Prostate gland (tissue), 2 donors: ENCODE measurements around the gene FUT7. TPM values are rescaled to one million over a fixed set of nuclear protein-coding genes. Genes with fewer than 3 reads are reported as not detected.

Experiments used
- DNase-seq: peaks from one replicate; pipeline ENCODE4 v3.0.0-alpha.2; 2019; ENCODE audit warnings: low spot score
- H3K27ac ChIP-seq, 2 donors: fragments of 200-600 bp; sonication (generic); 2 replicates each; pipeline ENCODE4 v1.5.1; 2017 to 2019
- H3K27me3 ChIP-seq: fragments of 200-600 bp; sonication (generic); replicated peaks from 2 replicates; pipeline ENCODE4 v1.5.1; 2019; ENCODE audit not compliant: insufficient read depth
- H3K36me3 ChIP-seq, 2 donors: fragments of 200-600 bp; sonication (generic); 1 replicate in 1 of 2; 2 replicates in 1 of 2; pipeline versions ENCODE4 v1.5.1 to v1.8.1; 2017 to 2019
- H3K4me1 ChIP-seq: fragments of 200-600 bp; sonication (generic); replicated peaks from 2 replicates; pipeline ENCODE4 v1.5.1; 2019
- H3K4me3 ChIP-seq, 2 donors: fragments of 200-600 bp; sonication (generic); 2 replicates each; pipeline ENCODE4 v1.5.1; 2017 to 2019
- H3K9me3 ChIP-seq: fragments of 200-600 bp; sonication (generic); 2 replicates; pipeline ENCODE4 v1.5.1; 2017
- POLR2A ChIP-seq: fragments of 450-650 bp; IDR thresholded peaks from one replicate; pipeline ENCODE4 v1.6.1; 2016; ENCODE audit warnings: antibody characterized with exemption, mild to moderate bottlenecking
- POLR2AphosphoS5 ChIP-seq: sonication (generic); formaldehyde crosslinking; IDR thresholded peaks from one replicate; pipeline ENCODE4 v1.6.1; 2017; ENCODE audit warnings: antibody characterized with exemption
- WGBS: methylation state at CpG from one replicate; pipeline ENCODE4 v1.1.5; 2018; 5-methylcytosine and 5-hydroxymethylcytosine counted together
- intact Hi-C: fragments of 100-400 bp; cut with DNase I; formaldehyde crosslinking; loops from one replicate; pipeline ENCODE4 v1.14.2; 2022
- total RNA-seq, 2 donors: library from RNA; depleted of rRNA; stranded (reverse); fragments of >200 nt; gene quantifications; one replicate each; pipeline ENCODE4 v1.1.0, GENCODE V29; 2016
- TF ChIP-seq, protein P1 (sequence below), 4 experiments: fragments of 200-600 bp in 2 of 4; fragments of 450-650 bp in 2 of 4; sonication (generic) in 2 of 4; IDR thresholded peaks; 1 replicate in 3 of 4; 2 replicates in 1 of 4; pipeline ENCODE4 v1.5.1; 2016 to 2019; ENCODE audit warnings: antibody characterized with exemption in 4 of 4, mild to moderate bottlenecking in 2 of 4, moderate library complexity in 2 of 4

The FUT7 gene
- total RNA-seq, 2 donors from 2014 or later = 0.57 TPM; not detected in 1

- H3K9me3 ChIP-seq = no peaks in the 10 kb centered on the region
- peak overlapping the region; percentile 34 to 41 for H3K4me3 ChIP-seq
- TF ChIP-seq, protein P1, sequence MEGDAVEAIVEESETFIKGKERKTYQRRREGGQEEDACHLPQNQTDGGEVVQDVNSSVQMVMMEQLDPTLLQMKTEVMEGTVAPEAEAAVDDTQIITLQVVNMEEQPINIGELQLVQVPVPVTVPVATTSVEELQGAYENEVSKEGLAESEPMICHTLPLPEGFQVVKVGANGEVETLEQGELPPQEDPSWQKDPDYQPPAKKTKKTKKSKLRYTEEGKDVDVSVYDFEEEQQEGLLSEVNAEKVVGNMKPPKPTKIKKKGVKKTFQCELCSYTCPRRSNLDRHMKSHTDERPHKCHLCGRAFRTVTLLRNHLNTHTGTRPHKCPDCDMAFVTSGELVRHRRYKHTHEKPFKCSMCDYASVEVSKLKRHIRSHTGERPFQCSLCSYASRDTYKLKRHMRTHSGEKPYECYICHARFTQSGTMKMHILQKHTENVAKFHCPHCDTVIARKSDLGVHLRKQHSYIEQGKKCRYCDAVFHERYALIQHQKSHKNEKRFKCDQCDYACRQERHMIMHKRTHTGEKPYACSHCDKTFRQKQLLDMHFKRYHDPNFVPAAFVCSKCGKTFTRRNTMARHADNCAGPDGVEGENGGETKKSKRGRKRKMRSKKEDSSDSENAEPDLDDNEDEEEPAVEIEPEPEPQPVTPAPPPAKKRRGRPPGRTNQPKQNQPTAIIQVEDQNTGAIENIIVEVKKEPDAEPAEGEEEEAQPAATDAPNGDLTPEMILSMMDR (IDR thresholded peaks at IDR 0.05) = no peak
- TF ChIP-seq POLR2A (no peak), POLR2AphosphoS5 (no peak)
- DNase-seq = no peak
- WGBS = 19% methylated on average over 15 of the region's 52 CpGs
- no peaks in the 10 kb centered on the region for H3K27me3 ChIP-seq
- intact Hi-C loops = loop anchor here (10.0 kb wide), 1 partner anchor 285 kb away; no protein-coding TSS in a partner anchor
- H3K36me3 ChIP-seq = no peaks in the 10 kb centered on the region
- peak overlapping the region in 1 of 2 donors; percentile 87 for H3K27ac ChIP-seq
- H3K4me1 ChIP-seq = peaks cover 3% of the 10 kb centered on the region
These were observed 37.7 kb upstream of the FUT7 start for GRCh38 chr9:137069508-137070091.

GRCh38 chr9:137068539-137069507 is 36.9 kb upstream of the FUT7 start:
- Histone ChIP-seq H3K36me3 (no peaks in the 10 kb centered on the region), H3K27me3 (no peaks in the 10 kb centered on the region), H3K27ac (peak overlapping the region in 1 of 2 donors; percentile 34), H3K9me3 (no peaks in the 10 kb centered on the region), H3K4me3 (no peak overlapping the region), H3K4me1 (peaks cover 3% of the 10 kb centered on the region)
- no peak for DNase-seq
- WGBS = 92% methylated on average over 17 of the region's 17 CpGs
- intact Hi-C loops = loop anchor here (10.0 kb wide), 1 partner anchor 284 kb away; no protein-coding TSS in a partner anchor
- TF ChIP-seq, protein P1 (IDR thresholded peaks at IDR 0.05) = no peak
- TF ChIP-seq POLR2AphosphoS5 (no peak), POLR2A (no peak)

DNA sequence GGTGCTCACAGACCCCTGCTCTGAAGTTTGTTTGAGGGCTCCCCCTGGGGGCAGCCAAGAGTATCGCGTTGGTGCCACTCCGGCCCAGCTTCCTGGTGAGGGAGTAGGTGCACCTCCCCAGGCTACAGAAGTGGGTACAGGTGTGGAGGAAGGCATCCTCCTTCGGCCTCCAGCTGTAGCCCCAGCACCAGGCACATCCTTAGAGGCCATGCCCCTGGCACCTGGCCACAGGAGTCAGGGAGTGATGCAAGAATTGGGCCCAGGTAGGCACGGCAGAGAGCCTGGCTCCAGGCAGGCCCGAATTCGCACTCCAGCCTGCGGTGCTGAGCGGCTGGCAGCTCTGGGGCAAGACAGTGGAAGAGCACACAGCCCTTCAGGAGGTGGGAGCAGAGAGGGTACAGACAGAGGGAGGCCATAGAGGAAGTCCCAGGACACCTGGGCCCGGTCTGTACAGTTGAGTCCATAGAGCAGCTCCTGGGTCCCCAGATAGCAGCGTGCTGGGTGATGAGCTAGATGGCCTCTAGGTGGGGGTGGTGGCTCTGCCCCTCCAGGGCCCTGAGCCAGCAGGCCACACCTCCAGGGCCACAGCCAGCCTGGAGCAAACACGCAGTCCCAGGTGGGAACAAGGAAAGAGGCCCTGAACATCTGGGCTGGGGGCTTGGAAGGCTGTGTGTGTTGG is 36.1 kb upstream of the FUT7 start:
- H3K27ac ChIP-seq = peak overlapping the region in 1 of 2 donors; percentile 34
- no peaks in the 10 kb centered on the region for H3K27me3 ChIP-seq
- H3K9me3 ChIP-seq = no peaks in the 10 kb centered on the region
- no peaks in the 10 kb centered on the region for H3K36me3 ChIP-seq
- peak; percentile 78 for DNase-seq
- TF ChIP-seq POLR2A = no peak
- peak; percentile 68 for TF ChIP-seq POLR2AphosphoS5
- TF ChIP-seq, protein P1 (IDR thresholded peaks at IDR 0.05) = peak; percentile 48 to 94 (median 84)
- intact Hi-C loops = loop anchor here (10.0 kb wide), 1 partner anchor 283 kb away; no protein-coding TSS in a partner anchor
- 50% methylated on average over 12 of the region's 12 CpGs for WGBS
- H3K4me1 ChIP-seq = peaks cover 3% of the 10 kb centered on the region
- H3K4me3 ChIP-seq = no peak overlapping the region

DNA sequence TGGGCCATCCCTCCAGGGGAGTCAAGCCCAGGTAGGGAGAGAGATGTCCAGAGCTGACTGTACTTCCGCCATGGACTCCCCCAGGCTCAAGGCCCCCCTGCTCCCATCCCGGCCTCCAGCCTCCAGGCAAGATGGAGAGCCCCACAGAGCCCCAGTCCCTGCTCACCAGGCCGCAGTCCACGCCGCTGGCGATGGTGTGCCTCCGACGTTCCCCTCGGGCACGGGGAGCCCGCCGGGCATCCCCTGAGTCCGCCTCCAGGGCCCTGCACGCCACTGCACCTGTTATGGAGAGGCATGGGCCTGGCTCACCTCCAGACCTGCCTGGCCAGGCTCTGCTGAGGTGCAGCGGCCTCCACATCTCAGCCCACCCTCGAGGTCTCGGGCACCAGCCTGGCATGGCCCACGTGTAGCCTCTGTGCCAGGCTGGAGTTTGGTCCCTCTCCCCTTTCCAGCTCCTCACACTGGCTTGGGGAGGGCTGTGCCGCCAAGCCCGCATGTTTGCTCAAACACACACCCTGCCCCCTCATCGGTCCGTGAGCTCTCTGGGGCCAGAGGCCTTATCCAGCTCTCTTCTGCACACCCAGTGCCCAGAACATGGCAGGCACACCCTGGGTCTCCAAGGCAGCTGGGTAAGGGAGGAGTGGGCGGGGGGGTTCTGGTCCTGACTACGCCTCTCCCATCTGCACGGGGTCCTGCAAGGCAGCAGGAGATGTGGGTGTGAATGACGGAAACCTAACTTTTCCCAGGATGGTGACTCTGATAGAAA is 34.4 kb upstream of the FUT7 start:
- no peaks in the 10 kb centered on the region for H3K36me3 ChIP-seq
- intact Hi-C loops = loop anchor here (10.0 kb wide), 1 partner anchor 281 kb away; no protein-coding TSS in a partner anchor
- H3K4me3 ChIP-seq = no peak overlapping the region
- 80% methylated on average over 14 of the region's 26 CpGs for WGBS
- H3K27me3 ChIP-seq = no peaks in the 10 kb centered on the region
- no peak overlapping the region for H3K27ac ChIP-seq
- H3K4me1 ChIP-seq = peaks cover 3% of the 10 kb centered on the region
- TF ChIP-seq POLR2AphosphoS5 (no peak), POLR2A (no peak)
- TF ChIP-seq, protein P1 (IDR thresholded peaks at IDR 0.05) = no peak
- H3K9me3 ChIP-seq = no peaks in the 10 kb centered on the region
- no peak for DNase-seq
